ENCODE results near the gene LRRC3. TPM values are rescaled to one million over a fixed set of nuclear protein-coding genes. Genes with fewer than 3 reads are reported as not detected.

Gene LRRC3
- total RNA-seq, 1 experiment from 2014 or later = 4.7 TPM

- H3K4me1 ChIP-seq = peaks cover 16% of the 10 kb centered on the region
- Mint-ChIP-seq H3K27me3 (ENCODE audit: insufficient read depth, unreplicated experiment) (no peaks in the 10 kb centered on the region), H3K27ac (ENCODE audit: unreplicated experiment) (no peak overlapping the region), H3K4me3 (ENCODE audit: unreplicated experiment) (no peak overlapping the region), H3K9me3 (ENCODE audit: unreplicated experiment) (peaks cover 9% of the 10 kb centered on the region), H3K36me3 (ENCODE audit: insufficient read depth, unreplicated experiment) (no peaks in the 10 kb centered on the region), H3K4me1 (ENCODE audit: low read depth, unreplicated experiment) (peaks cover 7% of the 10 kb centered on the region)
- TF ChIP-seq CTCF (IDR thresholded peaks at IDR 0.05; ENCODE audit: insufficient read depth in 1 of 2, low read depth in 1 of 2, low read length in 1 of 2, severe bottlenecking in 1 of 2, unreplicated experiment in 1 of 2) = no peak
- ChIA-PET POLR2A (no interaction called here), CTCF (no interaction called here)
- no peak overlapping the region for H3K4me3 ChIP-seq (ENCODE audit: low read depth, low read length)
- intact Hi-C loops (cut with micrococcal nuclease; ENCODE audit: unreplicated experiment) = no loop called here
- H3K36me3 ChIP-seq (ENCODE audit: control insufficient read depth, insufficient read depth, low read length) = no peaks in the 10 kb centered on the region
- no peak for DNase-seq
- no TSS peak for BruUV-seq (replicated peaks)
- no peaks in the 10 kb centered on the region for H3K9me3 ChIP-seq
- H3K27me3 ChIP-seq (replicated peaks; ENCODE audit: control insufficient read depth, insufficient read depth, low read length) = no peaks in the 10 kb centered on the region
Observed at GRCh38 chr21:44462834-44463200, 7.5 kb downstream of the LRRC3 start.

GRCh38 chr21:44463724-44464123 is 8.4 kb downstream of the LRRC3 start:
- Mint-ChIP-seq H3K4me3 (ENCODE audit: unreplicated experiment) (no peak overlapping the region), H3K27ac (ENCODE audit: unreplicated experiment) (peak overlapping the region; percentile 23), H3K36me3 (ENCODE audit: insufficient read depth, unreplicated experiment) (no peaks in the 10 kb centered on the region), H3K4me1 (ENCODE audit: low read depth, unreplicated experiment) (peaks cover 3% of the 10 kb centered on the region), H3K9me3 (ENCODE audit: unreplicated experiment) (peaks cover 9% of the 10 kb centered on the region), H3K27me3 (ENCODE audit: insufficient read depth, unreplicated experiment) (no peaks in the 10 kb centered on the region)
- peaks cover 8% of the 10 kb centered on the region; the same call in 1 of the 2 replicates for H3K4me1 ChIP-seq
- BruUV-seq (replicated peaks) = no TSS peak
- POLR2A ChIA-PET = no interaction called here
- CTCF ChIA-PET = no interaction called here
- DNase-seq = no peak
- no peak overlapping the region for H3K4me3 ChIP-seq (ENCODE audit: low read depth, low read length)
- H3K9me3 ChIP-seq = no peaks in the 10 kb centered on the region
- intact Hi-C loops (cut with micrococcal nuclease; ENCODE audit: unreplicated experiment) = no loop called here
- no peak for TF ChIP-seq CTCF (IDR thresholded peaks at IDR 0.05; ENCODE audit: insufficient read depth in 1 of 2, low read depth in 1 of 2, low read length in 1 of 2, severe bottlenecking in 1 of 2, unreplicated experiment in 1 of 2)
- no peaks in the 10 kb centered on the region for H3K27me3 ChIP-seq (replicated peaks; ENCODE audit: control insufficient read depth, insufficient read depth, low read length)
- H3K36me3 ChIP-seq (ENCODE audit: control insufficient read depth, insufficient read depth, low read length) = no peaks in the 10 kb centered on the region

GRCh38 chr21:44464351-44464750 is 9.0 kb downstream of the LRRC3 start:
- peaks cover 9% of the 10 kb centered on the region for H3K9me3 Mint-ChIP-seq (ENCODE audit: unreplicated experiment)
- H3K4me1 ChIP-seq = peaks cover 8% of the 10 kb centered on the region; the same call in 1 of the 2 replicates
- ChIA-PET CTCF (no interaction called here), POLR2A (no interaction called here)
- no peaks in the 10 kb centered on the region for H3K36me3 Mint-ChIP-seq (ENCODE audit: insufficient read depth, unreplicated experiment)
- H3K9me3 ChIP-seq = no peaks in the 10 kb centered on the region
- no peaks in the 10 kb centered on the region for H3K4me1 Mint-ChIP-seq (ENCODE audit: low read depth, unreplicated experiment)
- H3K36me3 ChIP-seq (ENCODE audit: control insufficient read depth, insufficient read depth, low read length) = no peaks in the 10 kb centered on the region
- no peak for DNase-seq
- no peak overlapping the region for H3K27ac Mint-ChIP-seq (ENCODE audit: unreplicated experiment)
- no peak for TF ChIP-seq CTCF (IDR thresholded peaks at IDR 0.05; ENCODE audit: insufficient read depth in 1 of 2, low read depth in 1 of 2, low read length in 1 of 2, severe bottlenecking in 1 of 2, unreplicated experiment in 1 of 2)
- H3K4me3 Mint-ChIP-seq (ENCODE audit: unreplicated experiment) = no peak overlapping the region
- no peaks in the 10 kb centered on the region for H3K27me3 ChIP-seq (replicated peaks; ENCODE audit: control insufficient read depth, insufficient read depth, low read length)
- intact Hi-C loops (cut with micrococcal nuclease; ENCODE audit: unreplicated experiment) = no loop called here
- H3K4me3 ChIP-seq (ENCODE audit: low read depth, low read length) = no peak overlapping the region
- H3K27me3 Mint-ChIP-seq (ENCODE audit: insufficient read depth, unreplicated experiment) = no peaks in the 10 kb centered on the region
- BruUV-seq (replicated peaks) = no TSS peak
